A549 (cell line): ENCODE results near the gene SCRN1. TPM values are rescaled to one million over a fixed set of nuclear protein-coding genes. Genes with fewer than 3 reads are reported as not detected.

ENCODE experiments used
- ATAC-seq, 2 experiments: fragments of 200-7000 bp in 1 of 2; fragments of >200 bp in 1 of 2; cut with Nextera tagmentation in 1 of 2; cut with Tn5 transposase in 1 of 2; 3 replicates each; pipeline versions ENCODE4 v1.8.0 to v1.9.1; 2018 to 2020; ENCODE audit warnings: mild to moderate bottlenecking in 1 of 2, moderate library complexity in 1 of 2
- CTCF ChIA-PET: fragments of 300-600 bp; sonication (Branson Sonifier 250); formaldehyde crosslinking; extraction: SDS; loops from one replicate; lab custom pipeline; 2021; ENCODE audit warnings: antibody characterized with exemption, inconsistent platforms; lab: Yijun Ruan, JAX
- POLR2A ChIA-PET: fragments of 350-600 bp; formaldehyde crosslinking; extraction: SDS; loops from one replicate; lab custom pipeline; 2021; ENCODE audit warnings: antibody characterized with exemption, inconsistent platforms; lab: Yijun Ruan, JAX
- DNase-seq, 2 experiments: peaks; one replicate each; pipeline versions ENCODE4 v3.0.0 to v3.0.0-alpha.2; 2011 to 2016; ENCODE audit warnings: low read depth in 1 of 2, low spot score in 1 of 2
- FAIRE-seq: peaks from 2 replicates; lab custom pipeline; 2011; peaks lifted over from hg19 to GRCh38; lab: Jason Lieb, UNC
- H3K27ac ChIP-seq, 2 experiments: fragments of >200 bp; sonication (Bioruptor Twin); formaldehyde crosslinking; 3 replicates each; pipeline ENCODE4 v1.5.1; 2016 to 2017
- H3K4me1 ChIP-seq: fragments of >200 bp; sonication (Bioruptor Twin); formaldehyde crosslinking; 3 replicates; pipeline ENCODE4 v1.6.1; 2016
- H3K4me2 ChIP-seq: fragments of >200 bp; sonication (Bioruptor Twin); formaldehyde crosslinking; 3 replicates; pipeline ENCODE4 v1.6.1; 2016
- H3K4me3 ChIP-seq: fragments of >200 bp; sonication (Bioruptor Twin); formaldehyde crosslinking; 3 replicates; pipeline ENCODE4 v1.5.1; 2016
- H3K9me3 ChIP-seq: fragments of >200 bp; sonication (Bioruptor Twin); formaldehyde crosslinking; 3 replicates; pipeline ENCODE4 v1.6.1; 2016
- BHLHE40 ChIP-seq: IDR thresholded peaks from 2 replicates; pipeline ENCODE4 v1.6.1; 2012; ENCODE audit warnings: low read depth, low read length, inconsistent platforms
- CBX8 ChIP-seq: fragments of 200-600 bp; sonication (generic); IDR thresholded peaks from 2 replicates; pipeline ENCODE4 v1.6.1; 2016
- CHD2 ChIP-seq: fragments of 150-350 bp; IDR thresholded peaks from 2 replicates; pipeline ENCODE4 v1.6.1; 2014; ENCODE audit warnings: low read length; ENCODE audit not compliant: partially characterized antibody
- ESRRA ChIP-seq: fragments of 150-350 bp; IDR thresholded peaks from 2 replicates; pipeline ENCODE4 v1.6.1; 2014; ENCODE audit warnings: mild to moderate bottlenecking, low read length, borderline replicate concordance
- FOSL2 ChIP-seq, 2 experiments: fragments of 450-650 bp in 1 of 2; fragments of >200 bp in 1 of 2; sonication (Bioruptor Twin) in 1 of 2; formaldehyde crosslinking; IDR thresholded peaks; 2 replicates each; pipeline versions ENCODE4 v1.5.0 to v1.6.1; 2016 to 2020; ENCODE audit warnings: mild to moderate bottlenecking in 1 of 2, moderate library complexity in 1 of 2
- GATA3 ChIP-seq: IDR thresholded peaks from 2 replicates; pipeline ENCODE4 v1.6.1; 2012; ENCODE audit warnings: borderline replicate concordance
- HMGXB4 ChIP-seq: fragments of 250-450 bp; sonication (Bioruptor Pico); IDR thresholded peaks from 2 replicates; pipeline ENCODE4 v1.5.0; 2021; ENCODE audit warnings: mild to moderate bottlenecking, moderate library complexity, borderline replicate concordance
- JUN ChIP-seq, 2 experiments: fragments of >200 bp; sonication (Bioruptor Twin); formaldehyde crosslinking; IDR thresholded peaks; 2 replicates in 1 of 2; 3 replicates in 1 of 2; pipeline ENCODE4 v1.6.1; 2016 to 2017
- MAZ ChIP-seq: fragments of 150-350 bp; IDR thresholded peaks from 2 replicates; pipeline ENCODE4 v1.6.1; 2014; ENCODE audit warnings: antibody characterized with exemption, low read depth, low read length, borderline replicate concordance
- MYC ChIP-seq: IDR thresholded peaks from 2 replicates; pipeline ENCODE4 v1.6.1; 2012; ENCODE audit warnings: mild to moderate bottlenecking, inconsistent platforms, low read length, improper control_type of control experiment, borderline replicate concordance
- NFE2L2 ChIP-seq: fragments of 150-350 bp; conservative IDR thresholded peaks from 2 replicates; pipeline ENCODE4 v1.6.1; 2014; ENCODE audit warnings: low read length
- RAD21 ChIP-seq, 2 experiments: fragments of >200 bp in 1 of 2; sonication (Bioruptor Twin) in 1 of 2; formaldehyde crosslinking in 1 of 2; IDR thresholded peaks in 1 of 2; conservative IDR thresholded peaks in 1 of 2; 2 replicates in 1 of 2; 3 replicates in 1 of 2; pipeline ENCODE4 v1.6.1; 2012 to 2018; ENCODE audit warnings: inconsistent platforms in 1 of 2
- RARB ChIP-seq: fragments of 250-450 bp; sonication (Bioruptor Pico); IDR thresholded peaks from 2 replicates; pipeline ENCODE4 v1.8.0; 2021; ENCODE audit warnings: mild to moderate bottlenecking, moderate library complexity
- SMC3 ChIP-seq: fragments of >200 bp; sonication (Bioruptor Twin); formaldehyde crosslinking; IDR thresholded peaks from 3 replicates; pipeline ENCODE4 v1.6.1; 2018; ENCODE audit warnings: inconsistent platforms
- SREBF2 ChIP-seq: fragments of 450-650 bp; IDR thresholded peaks from 2 replicates; pipeline ENCODE4 v1.6.1; 2014; ENCODE audit warnings: mild to moderate bottlenecking, moderate library complexity
- ZC3H11A ChIP-seq: fragments of 450-650 bp; IDR thresholded peaks from 2 replicates; pipeline ENCODE4 v1.6.1; 2014; ENCODE audit warnings: antibody characterized with exemption, mild to moderate bottlenecking
- ZFP36 ChIP-seq: fragments of 450-650 bp; IDR thresholded peaks from 2 replicates; pipeline ENCODE4 v1.6.1; 2014; ENCODE audit warnings: borderline replicate concordance; ENCODE audit not compliant: partially characterized antibody
- ZNF302 ChIP-seq: fragments of 250-450 bp; sonication (Bioruptor Pico); IDR thresholded peaks from 2 replicates; pipeline ENCODE4 v1.9.0; 2021; ENCODE audit warnings: inconsistent platforms, mild to moderate bottlenecking, moderate library complexity
- ZSCAN20 ChIP-seq: fragments of 250-450 bp; sonication (Bioruptor Pico); IDR thresholded peaks from 2 replicates; pipeline ENCODE4 v1.8.0; 2022; ENCODE audit warnings: mild to moderate bottlenecking, moderate library complexity
- WGBS: methylation state at CpG from one replicate; pipeline ENCODE4 v1.1.6; 2017; ENCODE audit errors: missing lambda C conversion rate; 5-methylcytosine and 5-hydroxymethylcytosine counted together
- polyA plus RNA-seq, 4 experiments: library from polyadenylated mRNA; depleted of rRNA in 3 of 4; stranded (reverse); fragments of >200 nt; fragmentation: RNase III in 1 of 4; extraction: RNeasy Plus Mini Kit Qiagen cat#74134 plus additional on column Dnase treatment in 1 of 4; gene quantifications; 2 replicates in 3 of 4; 3 replicates in 1 of 4; pipeline ENCODE4 v1.2.3, GENCODE V29; 2011 to 2017
- TF ChIP-seq, protein P1 (sequence below): fragments of >200 bp; sonication (Bioruptor Twin); formaldehyde crosslinking; IDR thresholded peaks from 3 replicates; pipeline ENCODE4 v1.5.1; 2016
- TF ChIP-seq, protein P2 (sequence below): IDR thresholded peaks from 2 replicates; pipeline ENCODE4 v1.6.1; 2012

The SCRN1 gene
- polyA plus RNA-seq, 2 of the 4 experiments (the other 2 are of a cell fraction), result 49.7 to 88.9 TPM

DNA sequence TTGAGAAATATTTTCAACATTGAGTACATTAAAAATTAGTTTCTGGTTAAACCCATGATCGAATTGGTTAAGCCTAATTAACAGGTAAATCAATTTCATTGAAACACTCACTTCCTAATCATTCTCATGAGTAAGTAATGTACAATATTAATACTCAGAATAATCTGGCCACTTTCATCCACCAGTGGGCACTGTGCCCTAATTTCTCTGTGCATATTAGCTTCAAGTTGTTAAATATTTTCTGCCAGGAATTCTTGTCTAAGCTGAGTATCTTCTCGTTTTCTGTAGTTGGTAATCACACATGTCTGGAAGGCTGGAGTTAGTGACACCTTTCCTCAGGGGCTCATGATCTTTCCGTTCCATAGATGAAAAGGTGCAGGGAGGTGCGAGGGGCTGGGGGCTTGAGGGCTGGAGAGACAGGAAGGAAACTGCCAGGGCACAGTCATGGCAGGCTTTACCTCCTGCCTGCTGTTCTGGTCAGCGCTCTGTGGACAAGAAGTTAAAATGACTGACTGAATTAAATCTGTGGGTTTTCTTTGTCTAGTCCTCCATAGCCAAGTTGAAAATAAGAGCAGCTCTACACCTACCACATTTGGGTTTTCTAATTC lies 111.4 kb downstream of the SCRN1 start:
- TF ChIP-seq SMC3 (peak; percentile 70), ZC3H11A (no peak), RAD21 (conservative IDR thresholded peaks at IDR 0.05 in 1 of 2, IDR thresholded peaks at IDR 0.05 in 1 of 2) (peak; percentile 73 to 81)
- TF ChIP-seq, protein P1, sequence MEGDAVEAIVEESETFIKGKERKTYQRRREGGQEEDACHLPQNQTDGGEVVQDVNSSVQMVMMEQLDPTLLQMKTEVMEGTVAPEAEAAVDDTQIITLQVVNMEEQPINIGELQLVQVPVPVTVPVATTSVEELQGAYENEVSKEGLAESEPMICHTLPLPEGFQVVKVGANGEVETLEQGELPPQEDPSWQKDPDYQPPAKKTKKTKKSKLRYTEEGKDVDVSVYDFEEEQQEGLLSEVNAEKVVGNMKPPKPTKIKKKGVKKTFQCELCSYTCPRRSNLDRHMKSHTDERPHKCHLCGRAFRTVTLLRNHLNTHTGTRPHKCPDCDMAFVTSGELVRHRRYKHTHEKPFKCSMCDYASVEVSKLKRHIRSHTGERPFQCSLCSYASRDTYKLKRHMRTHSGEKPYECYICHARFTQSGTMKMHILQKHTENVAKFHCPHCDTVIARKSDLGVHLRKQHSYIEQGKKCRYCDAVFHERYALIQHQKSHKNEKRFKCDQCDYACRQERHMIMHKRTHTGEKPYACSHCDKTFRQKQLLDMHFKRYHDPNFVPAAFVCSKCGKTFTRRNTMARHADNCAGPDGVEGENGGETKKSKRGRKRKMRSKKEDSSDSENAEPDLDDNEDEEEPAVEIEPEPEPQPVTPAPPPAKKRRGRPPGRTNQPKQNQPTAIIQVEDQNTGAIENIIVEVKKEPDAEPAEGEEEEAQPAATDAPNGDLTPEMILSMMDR, result peak; percentile 77
- TF ChIP-seq, all 56 proteins: peak for 3
- 37% methylated on average over 5 of the region's 5 CpGs for WGBS

GRCh38 chr7:29877196-29877595 lies 112.4 kb downstream of the SCRN1 start:
- WGBS, result 20% methylated on average over 3 of the region's 3 CpGs
- H3K4me3 ChIP-seq, result no peak overlapping the region
- no peaks in the 10 kb centered on the region; the same call in 2 of the 3 replicates for H3K4me1 ChIP-seq
- POLR2A ChIA-PET, result no interaction called here
- CTCF ChIA-PET, result interaction anchor here (0.8 to 3.5 kb wide), 8 partner anchors 9 to 197 kb away, joined by 3 to 28 read pairs (median 4); no protein-coding TSS in a partner anchor
- H3K9me3 ChIP-seq, result no peaks in the 10 kb centered on the region
- no peak for DNase-seq
- no peak overlapping the region for H3K27ac ChIP-seq
- no peak overlapping the region for H3K4me2 ChIP-seq
- ATAC-seq, result no peak
- FAIRE-seq, result no peak
- TF ChIP-seq, protein P2, sequence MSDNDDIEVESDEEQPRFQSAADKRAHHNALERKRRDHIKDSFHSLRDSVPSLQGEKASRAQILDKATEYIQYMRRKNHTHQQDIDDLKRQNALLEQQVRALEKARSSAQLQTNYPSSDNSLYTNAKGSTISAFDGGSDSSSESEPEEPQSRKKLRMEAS, result no peak
- TF ChIP-seq RARB (CRISPR knock-in tag), result no peak
- no peak for TF ChIP-seq NFE2L2
- TF ChIP-seq ZFP36, result no peak
- no peak for TF ChIP-seq SMC3
- TF ChIP-seq ZSCAN20 (CRISPR knock-in tag), result no peak
- no peak for TF ChIP-seq SREBF2
- no peak for TF ChIP-seq GATA3
- TF ChIP-seq CHD2, result no peak
- no peak for TF ChIP-seq MAZ
- TF ChIP-seq FOSL2 (IDR thresholded peaks at IDR 0.05), result no peak
- no peak for TF ChIP-seq FOSL2 (CRISPR knock-in tag; IDR thresholded peaks at IDR 0.05)
- TF ChIP-seq BHLHE40, result no peak
- TF ChIP-seq HMGXB4 (CRISPR knock-in tag), result no peak
- TF ChIP-seq ZNF302, result no peak
- no peak for TF ChIP-seq JUN (IDR thresholded peaks at IDR 0.05)
- no peak for TF ChIP-seq MYC

More for the DNA sequence above, 111.4 kb downstream of the SCRN1 start:
- POLR2A ChIA-PET, result no interaction called here
- FAIRE-seq (peak; percentile 94), DNase-seq (peak; percentile 39 to 46), ATAC-seq (peak; percentile 52 to 83; a peak in 3 of 6 replicates)
- no peak overlapping the region for H3K4me2 ChIP-seq
- H3K4me3 ChIP-seq, result no peak overlapping the region
- H3K27ac ChIP-seq, result no peak overlapping the region
- no peaks in the 10 kb centered on the region for H3K9me3 ChIP-seq
- no peaks in the 10 kb centered on the region for H3K4me1 ChIP-seq
- CTCF ChIA-PET, result interaction anchor here (0.5 to 3.5 kb wide), 16 partner anchors 10 to 295 kb away, joined by 3 to 28 read pairs (median 3); no protein-coding TSS in a partner anchor

DNA sequence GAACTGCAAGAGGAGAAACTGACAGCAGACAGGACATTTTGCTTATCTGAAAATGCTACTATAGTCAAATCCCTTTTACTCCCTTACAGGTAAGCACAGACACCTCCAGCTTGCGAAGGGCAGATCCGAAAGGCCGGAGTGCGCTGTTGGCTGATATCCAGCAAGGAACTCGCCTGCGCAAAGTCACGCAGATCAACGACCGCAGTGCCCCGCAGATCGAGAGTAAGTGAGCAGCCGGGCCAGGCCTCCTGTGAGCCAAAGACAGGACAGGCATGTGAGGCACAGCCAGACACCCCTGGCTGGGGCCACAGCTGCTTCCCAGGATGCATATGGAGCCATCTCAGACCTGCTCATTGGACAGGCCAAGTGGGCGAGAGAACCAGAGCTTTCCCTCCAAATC lies 113.9 kb downstream of the SCRN1 start:
- Histone ChIP-seq H3K4me2 (no peak overlapping the region), H3K9me3 (no peaks in the 10 kb centered on the region), H3K4me1 (no peaks in the 10 kb centered on the region; the same call in 2 of the 3 replicates), H3K27ac (no peak overlapping the region), H3K4me3 (no peak overlapping the region)
- POLR2A ChIA-PET, result no interaction called here
- no peak for FAIRE-seq
- no peak for DNase-seq
- CTCF ChIA-PET, result interaction anchor here (0.6 to 1.4 kb wide), 5 partner anchors 27 to 392 kb away, joined by 3 to 7 read pairs (median 3); no protein-coding TSS in a partner anchor
- 89% methylated on average over 10 of the region's 13 CpGs for WGBS
- ATAC-seq, result no peak
- TF ChIP-seq CBX8 (no peak), ESRRA (no peak), SREBF2 (no peak), HMGXB4 (CRISPR knock-in tag) (no peak), SMC3 (no peak)
